SHP77 treated with DMSO at 0.1 percent for 48 hours (cell line): ENCODE data around the gene FMOD.
"Not testable (repeated sequence)": the region's sequence is repeated elsewhere in the genome, so short reads cannot be mapped to it uniquely, and the experiment has no call there.

Experiments used
- DNase-seq: peaks from one replicate; lab custom pipeline; 2025; lab: John Stamatoyannopoulos, UW

Gene FMOD

DNA sequence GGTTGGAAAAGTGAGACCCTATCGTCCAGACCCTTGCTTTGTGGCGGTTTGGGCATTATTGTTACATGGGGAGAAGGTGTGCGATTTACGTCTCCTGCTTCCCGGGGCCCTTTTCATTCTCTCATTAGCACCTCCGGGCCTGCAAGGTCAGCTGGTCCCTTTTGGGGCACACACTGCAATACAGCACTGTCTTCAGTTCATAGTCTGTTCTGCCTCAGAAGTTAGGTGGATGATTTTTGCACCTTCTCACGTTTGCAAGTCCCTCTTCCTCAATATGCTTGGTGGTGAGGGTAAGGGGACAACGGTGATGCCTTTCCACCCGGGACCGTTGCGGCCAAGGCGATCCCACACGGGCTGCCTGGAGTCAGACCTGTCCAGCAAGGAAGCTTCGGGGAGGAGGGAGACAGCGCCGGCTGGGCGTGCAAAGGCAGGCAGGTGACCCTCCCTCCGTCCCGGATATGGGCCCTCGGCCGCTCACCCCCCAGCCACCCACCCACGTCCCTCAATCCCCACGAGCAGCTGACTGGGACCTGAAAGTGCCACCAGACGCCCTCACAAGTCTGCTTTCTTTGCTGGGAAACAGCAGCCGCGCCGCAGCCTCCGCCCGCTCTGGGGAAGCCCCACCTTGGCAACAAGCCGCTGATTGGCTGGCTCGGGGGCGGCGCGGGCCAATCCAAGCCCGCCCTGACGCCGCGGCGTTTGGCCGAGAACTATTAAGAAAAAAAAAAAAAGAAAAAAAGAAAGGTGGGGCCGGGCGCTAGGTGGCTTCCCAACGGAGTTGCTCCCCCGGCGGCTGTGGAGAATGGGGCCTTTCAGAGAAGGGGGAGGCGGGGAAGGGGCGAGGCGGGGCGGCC is 23.9 kb downstream of the FMOD start:
- DNase-seq = peak; percentile 87

DNA sequence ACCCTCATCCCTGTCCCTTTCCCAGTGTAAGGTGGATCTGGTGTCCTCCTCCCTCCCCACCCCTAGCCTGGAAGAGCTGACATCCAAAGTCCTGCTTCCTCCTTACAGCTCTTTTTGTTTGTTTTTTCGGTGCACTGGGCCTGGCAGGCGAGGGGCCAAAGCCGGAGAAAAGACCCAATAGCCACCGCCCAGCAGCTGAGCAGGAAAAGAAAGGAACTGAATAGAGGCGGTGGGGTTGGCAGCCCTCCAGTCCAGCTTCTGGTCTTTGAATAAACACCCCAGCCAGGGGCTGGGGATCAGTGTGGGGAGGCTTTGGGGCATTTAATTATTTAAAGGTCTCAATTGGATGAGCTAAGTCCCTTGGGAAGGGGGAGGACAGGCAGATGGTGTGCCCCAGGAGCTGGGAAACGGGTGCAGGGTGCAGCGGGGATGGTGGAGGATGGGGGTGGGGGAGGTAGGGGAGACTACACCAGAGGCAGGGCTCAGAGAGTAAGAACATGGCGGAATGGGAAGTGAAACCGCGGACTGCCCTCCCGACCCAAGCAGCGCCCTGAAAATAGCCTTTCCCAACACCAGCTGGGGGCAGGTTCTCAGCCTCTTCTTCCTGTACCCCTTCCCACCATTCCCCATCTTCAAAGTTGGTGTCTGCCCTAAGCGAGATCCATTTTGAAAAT is 25.4 kb downstream of the FMOD start:
- DNase-seq = peak; percentile 94

DNA sequence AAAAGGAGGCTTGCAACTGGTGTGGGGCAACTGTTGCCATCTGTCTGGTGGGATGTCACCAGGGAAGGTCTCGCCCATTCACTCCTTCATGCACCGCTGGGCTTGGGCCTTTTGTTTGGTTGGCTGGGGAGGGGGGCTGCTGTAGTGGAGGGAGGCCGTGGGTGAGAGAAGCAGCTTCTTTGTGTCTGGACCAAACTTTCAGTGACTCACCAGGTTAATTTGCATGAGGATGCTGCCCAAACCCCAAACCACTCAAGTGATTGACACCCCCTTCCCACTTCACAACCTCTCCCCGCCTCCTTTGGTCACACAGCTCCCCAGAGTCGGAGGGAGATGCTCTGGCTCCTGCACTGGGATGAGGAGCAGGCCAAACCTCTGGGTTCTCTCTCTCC is 25.9 kb downstream of the FMOD start:
- peak; percentile 78 for DNase-seq

- DNase-seq = no peak
These were observed 26.6 kb downstream of the FMOD start for GRCh38 chr1:203324105-203325025.

- no peak for DNase-seq
These were observed 27.3 kb downstream of the FMOD start for GRCh38 chr1:203323587-203323986.

- DNase-seq = no peak
These were observed 28.3 kb downstream of the FMOD start for GRCh38 chr1:203322500-203323179.

DNA sequence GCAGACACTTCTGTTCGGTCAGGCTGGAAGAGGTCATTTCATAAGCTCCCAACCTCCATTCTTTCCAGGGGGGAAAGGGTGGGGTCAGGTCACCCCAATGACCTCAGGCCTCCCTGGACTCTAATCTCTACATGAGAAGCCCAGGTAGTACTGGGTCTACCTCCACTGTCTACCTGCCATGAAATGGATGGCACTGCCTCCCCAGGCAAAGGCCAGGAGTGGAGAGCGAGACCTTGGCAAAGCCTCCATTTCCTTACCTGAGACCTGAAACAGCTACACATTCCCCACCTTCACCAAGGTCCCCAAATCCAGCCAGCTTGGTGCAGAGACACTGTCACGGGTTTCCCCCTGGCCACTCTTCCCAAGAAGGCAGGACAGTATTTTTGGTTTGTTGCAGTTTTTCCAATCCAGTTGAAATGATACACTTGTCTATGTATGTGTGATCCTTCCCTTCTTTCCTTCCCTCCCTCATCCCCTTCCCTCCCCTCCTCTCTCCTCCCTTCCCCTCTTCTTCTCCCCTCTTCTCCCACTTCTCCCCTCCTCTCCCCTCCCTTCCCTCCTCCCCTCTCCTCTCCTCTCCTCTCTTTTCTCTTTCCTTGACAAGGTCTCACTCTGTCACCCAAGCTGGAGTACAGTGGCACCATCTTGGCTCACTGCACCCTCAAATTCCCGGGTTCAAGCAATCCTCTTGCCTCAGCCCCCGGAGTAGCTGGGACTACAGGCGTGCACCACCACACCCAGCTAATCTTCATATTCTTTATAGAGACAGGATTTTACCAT is 29.5 kb downstream of the FMOD start:
- DNase-seq = no peak

- peak; percentile 98 for DNase-seq
These were observed 30.2 kb downstream of the FMOD start for GRCh38 chr1:203320591-203321272.

DNA sequence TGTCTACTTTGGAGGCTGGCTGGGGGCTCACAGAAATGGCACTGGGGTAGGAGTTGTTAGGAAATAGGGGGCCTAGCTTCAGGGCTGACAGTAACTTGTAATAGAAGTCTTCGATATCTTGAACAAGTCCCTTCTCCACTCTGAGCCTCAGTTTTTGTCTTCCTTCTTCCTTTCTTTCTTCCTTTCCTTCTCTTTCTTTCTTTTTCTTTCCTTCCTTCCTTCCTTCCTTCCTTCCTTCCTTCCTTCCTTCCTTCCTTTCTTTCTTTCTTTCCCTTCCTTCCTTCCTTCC is 32.7 kb downstream of the FMOD start:
- no peak for DNase-seq

- no peak for DNase-seq
These were observed 33.3 kb downstream of the FMOD start for GRCh38 chr1:203317429-203318228.

GRCh38 chr1:203316626-203317093 is 34.3 kb downstream of the FMOD start:
- DNase-seq = no peak

GRCh38 chr1:203314025-203314759 is 36.7 kb downstream of the FMOD start:
- not testable (repeated sequence) for DNase-seq

DNA sequence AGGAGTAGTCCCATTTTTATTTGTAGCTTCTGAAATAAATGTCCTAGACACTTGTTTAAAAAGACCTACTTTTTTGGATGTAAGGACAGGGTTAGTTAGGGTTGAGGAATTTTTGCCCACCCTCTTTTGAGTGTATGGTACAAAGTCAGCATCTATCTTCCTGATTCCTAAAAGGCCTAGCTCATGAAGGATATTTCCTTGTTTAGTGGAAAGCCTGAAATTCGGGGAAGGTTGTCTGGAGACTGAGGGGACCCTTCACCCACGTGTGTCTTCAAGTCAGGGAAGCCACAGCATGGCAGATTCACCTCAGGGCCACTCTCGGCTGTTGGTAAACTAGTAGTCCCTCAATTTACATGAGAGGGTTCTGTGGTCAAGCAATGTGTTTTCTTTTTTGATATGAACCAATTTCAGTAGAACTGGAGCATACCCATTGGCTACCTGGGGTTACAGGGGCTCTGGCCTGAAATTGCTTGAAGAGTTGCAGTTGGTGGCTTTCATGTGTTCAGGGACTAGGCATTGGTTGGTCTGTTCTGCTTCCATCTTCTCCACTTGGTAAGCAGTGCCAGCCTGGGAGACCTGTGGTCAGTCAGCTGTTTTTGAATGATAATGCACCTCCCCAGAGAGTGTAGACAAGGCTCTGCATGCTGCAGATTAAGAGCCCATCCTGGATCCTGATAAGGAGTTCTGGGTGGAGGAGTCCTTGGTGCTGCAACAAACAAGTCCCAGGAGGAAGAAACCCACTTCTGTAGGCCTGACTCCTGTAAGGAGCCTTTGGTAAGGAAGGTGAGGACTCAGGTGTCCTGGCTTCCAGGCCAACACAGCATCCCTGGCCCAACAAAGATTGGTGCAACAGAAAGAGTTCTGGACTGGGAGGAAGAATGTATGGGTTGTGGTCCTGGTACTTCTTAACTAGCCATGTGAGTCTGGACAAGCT is 39.3 kb downstream of the FMOD start:
- no peak for DNase-seq

DNA sequence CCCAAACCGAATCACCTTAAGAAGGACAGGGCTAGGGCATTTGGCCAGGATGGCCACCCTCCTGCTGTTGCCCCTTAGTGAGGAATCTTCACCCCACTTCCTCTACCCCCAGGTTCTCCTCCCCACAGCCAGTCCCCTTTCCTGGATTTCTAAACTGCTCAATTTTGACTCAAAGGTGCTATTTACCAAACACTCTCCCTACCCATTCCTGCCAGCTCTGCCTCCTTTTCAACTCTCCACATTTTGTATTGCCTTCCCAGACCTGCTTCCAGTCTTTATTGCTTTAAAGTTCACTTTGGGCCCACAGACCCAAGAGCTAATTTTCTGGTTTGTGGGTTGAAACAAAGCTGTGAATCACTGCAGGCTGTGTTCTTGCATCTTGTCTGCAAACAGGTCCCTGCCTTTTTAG is 42.0 kb downstream of the FMOD start:
- DNase-seq = no peak

DNA sequence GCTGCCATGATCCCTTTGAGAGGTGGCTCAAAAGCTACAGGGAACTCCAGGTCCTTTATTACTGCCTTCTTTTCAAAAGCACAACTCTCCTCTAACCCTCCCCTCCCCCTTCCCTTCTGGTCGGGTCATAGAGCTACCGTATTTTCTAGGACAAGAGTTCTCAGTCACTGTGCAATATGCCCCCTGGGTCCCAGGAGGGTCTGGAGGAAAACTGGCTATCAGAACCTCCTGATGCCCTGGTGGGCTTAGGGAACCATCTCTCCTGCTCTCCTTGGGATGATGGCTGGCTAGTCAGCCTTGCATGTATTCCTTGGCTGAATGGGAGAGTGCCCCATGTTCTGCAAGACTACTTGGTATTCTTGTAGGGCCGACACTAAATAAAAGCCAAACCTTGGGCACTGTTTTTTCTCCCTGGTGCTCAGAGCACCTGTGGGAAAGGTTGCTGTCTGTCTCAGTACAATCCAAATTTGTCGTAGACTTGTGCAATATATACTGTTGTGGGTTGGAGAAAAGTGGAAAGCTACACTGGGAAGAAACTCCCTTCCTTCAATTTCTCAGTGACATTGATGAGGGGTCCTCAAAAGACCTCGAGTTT is 42.5 kb downstream of the FMOD start:
- DNase-seq = no peak

DNA sequence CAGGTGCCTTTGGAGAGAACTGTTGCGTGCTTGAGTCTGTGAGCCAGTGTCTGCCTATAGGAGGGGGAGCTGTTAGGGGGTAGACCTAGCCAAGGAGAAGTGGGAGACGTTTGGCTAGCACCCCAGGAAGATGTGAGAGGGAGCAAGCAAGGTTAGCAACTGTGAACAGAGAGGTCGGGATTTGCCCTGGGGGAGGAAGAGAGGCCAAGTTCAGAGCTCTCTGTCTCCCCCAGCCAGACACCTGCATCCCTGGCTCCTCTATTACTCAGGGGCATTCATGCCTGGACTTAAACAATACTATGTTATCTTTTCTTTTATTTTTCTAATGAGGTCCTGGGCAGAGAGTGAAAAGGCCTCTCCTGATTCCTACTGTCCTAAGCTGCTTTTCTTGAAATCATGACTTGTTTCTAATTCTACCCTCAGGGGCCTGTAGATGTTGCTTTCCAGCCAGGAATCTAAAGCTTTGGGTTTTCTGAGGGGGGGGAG is 43.2 kb downstream of the FMOD start:
- no peak for DNase-seq

DNA sequence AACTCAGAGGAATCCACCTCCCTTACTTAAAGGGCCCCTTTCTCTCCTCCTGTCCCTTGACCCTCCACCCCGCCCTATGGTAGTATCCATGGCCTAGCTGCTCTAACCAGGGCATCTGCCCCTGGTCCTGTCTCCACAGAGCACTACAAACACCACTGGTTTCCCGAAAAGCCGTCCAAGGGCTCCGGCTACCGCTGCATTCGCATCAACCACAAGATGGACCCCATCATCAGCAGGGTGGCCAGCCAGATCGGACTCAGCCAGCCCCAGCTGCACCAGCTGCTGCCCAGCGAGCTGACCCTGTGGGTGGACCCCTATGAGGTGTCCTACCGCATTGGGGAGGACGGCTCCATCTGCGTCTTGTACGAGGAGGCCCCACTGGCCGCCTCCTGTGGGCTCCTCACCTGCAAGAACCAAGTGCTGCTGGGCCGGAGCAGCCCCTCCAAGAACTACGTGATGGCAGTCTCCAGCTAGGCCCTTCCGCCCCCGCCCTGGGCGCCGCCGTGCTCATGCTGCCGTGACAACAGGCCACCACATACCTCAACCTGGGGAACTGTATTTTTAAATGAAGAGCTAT is 43.9 kb downstream of the FMOD start:
- no peak for DNase-seq
